GM21576 (cell line): ENCODE results near the gene EIF1B.

Source experiments
- ATAC-seq: cut with Tn5 transposase; IDR thresholded peaks from one replicate; pipeline ENCODE4 v1.9.1; 2021; ENCODE audit warnings: mild to moderate bottlenecking, moderate library complexity; ENCODE audit not compliant: unreplicated experiment

The EIF1B gene

DNA sequence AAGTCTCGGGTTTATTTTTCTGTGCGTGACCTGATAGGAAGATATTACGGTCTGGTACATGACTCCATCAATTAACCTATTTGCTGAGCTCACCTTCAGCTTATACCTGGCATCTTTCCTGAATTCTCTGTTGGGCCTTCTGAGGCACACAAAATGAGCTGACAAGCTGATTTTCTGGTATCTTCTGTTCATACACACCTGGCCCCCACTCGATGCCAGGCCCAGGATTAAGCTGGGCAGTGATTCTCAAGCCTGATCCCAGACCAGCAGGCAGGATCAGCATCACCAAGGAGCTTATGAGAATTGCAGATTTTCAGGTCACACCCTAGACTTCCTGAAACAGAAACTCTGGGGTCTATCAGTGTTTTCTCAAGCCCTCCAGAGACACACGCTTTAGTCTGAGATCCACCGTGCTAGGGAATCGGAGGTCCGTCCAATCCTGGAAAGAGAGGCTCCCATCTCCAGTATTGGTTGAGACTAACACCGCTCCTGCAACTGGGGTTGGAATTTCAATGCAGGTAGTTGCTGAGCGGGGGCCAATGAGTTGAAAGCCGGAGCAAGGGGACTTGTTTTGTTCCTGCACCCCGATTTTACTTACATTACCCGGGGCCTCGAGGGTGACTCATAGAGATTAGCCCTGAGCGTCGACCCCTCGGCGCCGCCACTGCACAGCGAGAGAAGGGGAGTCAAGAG, 636 bp upstream of the EIF1B start:
- peak; percentile 2 for ATAC-seq

- ATAC-seq: peak; percentile 24
Observed at GRCh38 chr3:40309925-40310695, 603 bp downstream of the EIF1B start.

DNA sequence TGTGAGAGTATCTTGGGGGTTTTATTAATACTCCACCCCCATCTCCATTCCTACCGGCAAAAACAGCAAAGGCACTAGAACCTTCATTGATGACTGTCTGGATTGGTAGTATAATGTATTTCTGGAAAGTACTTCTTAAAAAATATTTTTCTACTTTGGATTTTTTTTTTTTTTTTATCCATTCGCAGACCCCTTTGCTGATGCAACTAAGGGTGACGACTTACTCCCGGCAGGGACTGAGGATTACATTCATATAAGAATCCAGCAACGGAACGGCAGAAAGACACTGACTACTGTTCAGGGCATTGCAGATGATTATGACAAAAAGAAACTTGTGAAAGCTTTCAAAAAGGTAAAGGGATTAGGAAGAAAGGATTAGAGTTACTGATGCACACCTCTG, 1.2 kb downstream of the EIF1B start:
- no peak for ATAC-seq

DNA sequence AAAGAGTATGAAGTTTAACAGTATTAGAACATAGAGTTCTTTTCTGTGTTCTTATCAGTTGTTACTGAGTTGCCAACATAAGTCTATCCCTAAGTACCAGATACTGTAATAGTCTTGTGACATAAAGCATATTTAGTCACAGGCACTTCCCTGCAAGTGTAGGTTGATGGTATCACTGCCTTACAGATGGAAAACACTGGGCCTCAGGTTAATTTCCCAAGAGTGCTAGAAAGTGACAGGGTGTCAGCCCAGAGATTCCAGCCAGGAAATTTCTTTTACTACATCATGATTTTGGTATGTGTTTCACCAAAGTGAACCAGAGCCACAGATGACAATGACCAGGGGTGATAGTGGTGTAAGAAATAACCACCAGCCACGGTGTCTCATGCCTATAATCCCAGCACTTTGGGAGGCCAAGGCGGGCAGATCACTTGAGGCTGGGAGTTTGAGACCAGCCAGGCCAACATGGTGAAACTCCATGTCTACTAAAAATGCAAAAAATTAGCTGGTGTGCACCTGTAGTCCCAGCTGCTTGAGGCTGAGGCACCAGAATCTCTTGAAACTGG, 3.2 kb downstream of the EIF1B start:
- ATAC-seq: no peak

DNA sequence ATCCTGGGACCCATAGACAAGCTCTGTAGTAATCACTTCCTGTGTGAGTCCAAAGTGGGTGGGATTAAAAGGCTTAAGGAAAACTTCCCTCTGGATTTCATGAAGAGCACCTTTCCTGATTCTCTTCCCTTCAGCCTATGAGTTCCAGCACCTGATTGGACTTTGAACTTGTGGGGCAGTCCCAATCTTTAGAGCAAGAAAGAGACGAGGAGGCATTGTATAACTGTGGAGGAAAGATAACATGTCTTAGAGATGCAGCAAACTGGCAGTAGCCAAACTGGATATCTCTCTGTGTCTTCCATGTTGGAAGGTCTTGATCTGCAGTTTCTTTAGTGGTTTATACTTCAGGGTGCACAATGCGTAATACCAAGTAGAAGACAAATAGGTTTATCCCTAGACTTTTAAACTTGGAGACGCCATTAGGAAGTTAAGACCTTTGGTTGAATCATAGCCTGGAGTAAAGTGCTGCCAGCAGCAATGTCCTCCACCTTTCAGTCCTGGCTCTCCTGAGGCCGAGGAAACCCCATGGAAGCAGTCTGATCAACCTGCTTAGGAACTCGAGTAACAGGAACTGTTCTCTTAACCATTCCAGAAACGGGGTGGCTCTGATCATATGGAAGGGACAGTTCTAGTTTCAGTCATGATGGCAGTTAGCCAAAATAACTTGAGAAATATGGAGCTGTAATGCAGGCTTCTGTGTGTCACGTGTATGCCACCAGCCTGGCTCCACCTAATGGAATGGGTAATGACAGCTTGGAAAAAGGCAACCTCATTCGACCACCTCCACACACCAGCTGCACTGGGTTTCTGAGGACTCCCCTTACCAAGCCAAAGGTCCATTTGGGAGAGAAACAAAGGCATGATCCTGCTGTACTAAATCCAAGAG, 4.7 kb downstream of the EIF1B start:
- no peak for ATAC-seq

DNA sequence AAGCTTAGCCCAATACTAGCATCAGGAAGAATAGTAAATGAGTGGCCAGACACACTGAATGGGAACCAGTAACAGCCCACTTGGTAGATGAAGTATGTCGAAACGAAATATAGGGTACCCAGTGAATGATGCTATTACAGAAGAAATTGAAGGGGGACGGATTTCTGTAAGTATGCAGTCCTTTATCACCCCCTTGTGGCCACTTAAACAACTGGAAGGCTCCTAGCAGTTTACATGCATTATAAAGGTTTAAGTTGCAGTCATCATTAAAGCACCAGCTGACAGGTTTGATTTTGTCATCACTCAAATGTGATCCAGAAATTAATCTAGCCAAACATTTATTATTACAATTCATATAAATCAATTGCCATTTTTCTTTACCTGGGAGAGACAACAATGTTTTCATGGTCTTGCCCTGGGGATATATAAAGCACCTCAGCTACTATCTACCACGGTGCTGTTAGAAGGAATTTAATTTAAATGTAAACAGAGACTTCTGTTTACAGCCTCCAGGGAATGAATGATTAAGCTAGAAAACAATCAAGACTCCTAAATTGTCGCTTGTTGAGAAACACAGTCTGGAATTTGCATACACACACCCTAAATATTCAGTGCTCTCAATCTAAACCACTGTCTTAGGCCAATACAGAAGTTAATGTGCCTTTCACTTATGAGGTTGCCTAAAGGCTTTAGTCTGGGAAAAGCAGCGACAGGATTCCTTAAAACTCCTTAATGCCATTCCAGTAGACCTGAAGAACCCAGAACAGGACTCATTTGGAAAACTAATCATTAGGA, 7.8 kb downstream of the EIF1B start:
- ATAC-seq: peak; percentile 66

DNA sequence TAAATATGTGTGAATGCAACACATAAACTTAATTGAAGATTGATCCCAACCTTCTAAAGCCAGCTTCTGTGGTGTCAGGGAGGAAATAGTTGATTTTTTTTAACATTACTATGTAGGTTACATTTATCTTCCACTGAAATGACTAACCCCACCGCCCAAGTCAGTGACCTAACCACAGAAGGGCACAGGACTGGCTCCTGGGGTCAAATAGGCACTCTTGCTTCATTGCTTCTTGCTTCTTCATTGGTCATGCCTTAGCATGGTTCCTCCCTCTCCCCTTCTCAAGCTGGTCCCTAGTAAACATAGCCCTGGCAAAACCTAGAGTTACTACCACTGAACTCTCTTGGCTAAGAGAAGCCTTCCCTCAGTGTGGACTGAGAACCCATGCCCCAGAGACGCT, 12.3 kb downstream of the EIF1B start:
- ATAC-seq: no peak

DNA sequence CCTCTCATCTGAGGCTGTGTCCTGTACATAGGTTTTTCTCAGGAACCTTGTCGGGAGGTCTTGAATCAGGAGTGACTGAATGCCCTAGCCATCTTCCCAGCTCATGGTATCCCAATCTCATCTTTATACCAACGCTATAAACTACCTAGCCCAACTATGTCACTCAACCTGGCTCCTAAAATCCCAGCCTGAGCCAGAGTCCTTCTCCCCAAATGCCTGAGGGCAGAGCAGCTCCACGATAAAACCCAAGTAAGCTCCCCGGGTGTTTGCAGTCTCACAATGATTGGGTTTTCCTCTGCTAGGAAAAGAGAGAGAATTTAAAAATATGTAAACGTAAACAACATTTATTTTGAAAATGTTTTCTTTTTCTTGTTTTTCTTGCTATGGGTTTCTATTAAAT, 14.4 kb downstream of the EIF1B start:
- ATAC-seq: no peak

DNA sequence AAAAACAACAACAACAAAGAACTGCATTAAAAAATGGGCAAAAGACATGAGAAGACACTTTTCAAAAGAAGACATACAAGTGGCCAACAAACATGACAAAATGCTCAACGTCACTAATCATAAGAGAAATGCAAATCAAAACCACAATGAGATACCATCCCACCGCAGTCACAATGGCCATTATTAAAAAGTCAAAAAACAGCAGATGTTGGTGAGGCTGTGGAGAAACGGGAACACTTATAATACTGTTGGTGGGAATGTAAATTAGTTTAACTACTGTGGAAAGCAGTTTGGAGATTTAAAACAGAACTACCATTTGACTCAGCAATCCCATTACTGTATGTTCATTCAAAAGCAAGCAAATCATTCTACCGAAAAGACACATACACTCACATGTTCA, 15.1 kb downstream of the EIF1B start:
- ATAC-seq: no peak

DNA sequence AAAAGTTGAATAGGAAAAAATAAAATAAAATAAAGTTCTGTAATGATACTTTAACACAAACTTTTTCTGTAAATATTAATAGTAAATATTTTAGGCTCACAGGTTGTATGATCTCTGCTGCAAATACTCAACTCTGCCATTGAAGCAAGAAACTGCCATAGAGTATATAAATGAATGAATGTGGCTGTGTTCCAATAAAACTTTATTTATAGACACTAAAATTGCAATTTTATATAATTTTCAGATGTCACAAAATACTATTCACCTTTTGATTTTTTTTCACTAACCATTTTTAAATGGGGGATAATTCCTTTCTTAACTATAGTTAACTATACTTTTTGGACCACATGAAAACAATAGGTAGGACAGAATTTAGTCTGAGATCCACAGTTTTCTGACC, 16.0 kb downstream of the EIF1B start:
- no peak for ATAC-seq

- ATAC-seq: no peak
Observed at GRCh38 chr3:40328374-40328773, 18.9 kb downstream of the EIF1B start.

DNA sequence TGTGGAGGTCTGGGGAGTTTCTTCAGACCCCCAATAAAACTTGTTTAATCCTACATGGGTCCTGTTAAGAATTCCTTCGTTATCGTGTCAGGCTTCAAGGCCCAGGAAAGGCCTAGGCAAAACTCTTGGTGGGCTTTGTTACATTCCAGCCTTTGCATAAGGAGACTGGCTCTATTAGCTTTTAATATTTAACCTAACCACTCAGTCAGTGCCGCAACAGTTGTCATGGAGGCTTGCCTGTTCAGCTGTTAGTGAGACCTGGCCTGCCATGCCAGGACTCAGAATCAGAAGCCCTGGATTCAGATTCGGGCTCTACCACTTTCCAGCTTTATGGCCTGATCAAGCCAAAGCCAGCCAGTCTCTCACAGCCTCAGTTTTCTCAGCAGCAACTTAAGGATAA, 19.6 kb downstream of the EIF1B start:
- no peak for ATAC-seq

GRCh38 chr3:40332684-40333083, 23.2 kb downstream of the EIF1B start:
- no peak for ATAC-seq

GRCh38 chr3:40333416-40333815, 23.9 kb downstream of the EIF1B start:
- no peak for ATAC-seq

DNA sequence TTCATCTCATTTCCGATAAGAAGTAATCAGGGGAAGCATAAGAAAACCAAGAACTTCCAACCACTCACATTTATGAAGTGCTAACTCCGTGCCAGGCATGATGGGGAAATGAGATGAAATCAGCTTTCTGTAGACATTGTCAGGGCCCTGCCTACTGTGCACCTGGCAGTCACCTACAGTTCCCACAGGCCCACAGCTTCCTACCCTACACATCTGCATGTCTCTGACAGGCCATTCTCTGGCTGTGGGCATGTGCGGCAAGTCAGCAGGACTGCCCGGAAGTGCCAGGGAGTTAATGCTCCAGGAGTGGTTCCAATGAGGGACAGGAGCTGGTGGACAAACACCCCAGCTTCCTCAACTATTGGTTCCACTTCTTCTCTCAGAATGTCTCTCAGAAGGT, 24.3 kb downstream of the EIF1B start:
- no peak for ATAC-seq

GRCh38 chr3:40336101-40336500, 26.6 kb downstream of the EIF1B start:
- no peak for ATAC-seq

GRCh38 chr3:40336511-40337135, 27.1 kb downstream of the EIF1B start:
- ATAC-seq: no peak

- ATAC-seq: peak; percentile 70
Observed at GRCh38 chr3:40337136-40338108, 27.9 kb downstream of the EIF1B start.

DNA sequence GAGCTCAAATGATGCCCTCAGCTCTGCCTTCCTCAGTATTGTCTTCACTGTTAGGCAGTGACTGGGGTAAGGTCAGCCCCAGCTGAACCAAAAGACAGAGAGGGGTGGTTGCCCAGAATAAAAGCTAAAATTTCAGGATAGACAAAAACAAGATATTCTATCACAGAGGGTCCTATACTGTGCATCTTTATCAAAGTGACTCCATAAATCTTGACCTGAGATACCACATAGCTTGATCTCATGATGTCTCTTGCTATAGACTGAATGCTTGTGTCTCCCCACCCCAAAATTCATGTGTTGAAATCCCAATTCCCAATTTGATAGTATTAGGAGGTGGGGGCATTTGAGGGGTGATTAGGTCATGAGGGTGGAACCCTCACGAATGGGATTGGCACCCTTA, 30.4 kb downstream of the EIF1B start:
- no peak for ATAC-seq
